ENCODE measurements around the gene GPD2.

Gene GPD2

GRCh38 chr2:156472686-156473085, 36.5 kb downstream of the GPD2 start:
- Histone ChIP-seq H4K20me1 (peaks cover 0 to 8% (median 0%) of the 10 kb centered on the region in 11 experiments; a peak in 3 of 22 replicates), H3K27ac (no peak overlapping the region), H3K4me2 (no peak overlapping the region), H3K4me3 (no peak overlapping the region), H3K4me1 (peaks cover 0 to 16% (median 0%) of the 10 kb centered on the region in 10 experiments; a peak in 6 of 20 replicates), H3K27me3 (no peaks in the 10 kb centered on the region), H3K9ac (no peak overlapping the region), H3K9me3 (replicated peaks in 1 of 11) (peaks cover 0 to 12% (median 4%) of the 10 kb centered on the region in 11 experiments; a peak in 5 of 22 replicates), H3K36me3 (peaks cover 4 to 26% (median 13%) of the 10 kb centered on the region in 11 experiments; a peak in 17 of 22 replicates)
- no peak for TF ChIP-seq Cebpa-rat (IDR thresholded peaks at IDR 0.05)

- peaks cover 0 to 5% (median 0%) of the 10 kb centered on the region in 11 experiments; a peak in 2 of 22 replicates for H4K20me1 ChIP-seq
- no peak overlapping the region for H3K27ac ChIP-seq
- no peak for TF ChIP-seq Cebpa-rat (IDR thresholded peaks at IDR 0.05)
- H3K4me3 ChIP-seq: no peak overlapping the region
- H3K4me1 ChIP-seq: peaks cover 0 to 16% (median 0%) of the 10 kb centered on the region in 10 experiments; a peak in 6 of 20 replicates
- H3K36me3 ChIP-seq: peaks cover 4 to 26% (median 14%) of the 10 kb centered on the region in 11 experiments; a peak in 18 of 22 replicates
- H3K27me3 ChIP-seq: no peaks in the 10 kb centered on the region
- peaks cover 0 to 12% (median 4%) of the 10 kb centered on the region in 11 experiments; a peak in 5 of 22 replicates for H3K9me3 ChIP-seq (replicated peaks in 1 of 11)
- H3K9ac ChIP-seq: no peak overlapping the region
- no peak overlapping the region for H3K4me2 ChIP-seq
Measured at GRCh38 chr2:156473445-156473844, 37.3 kb downstream of the GPD2 start.

GRCh38 chr2:156474401-156474800, 38.2 kb downstream of the GPD2 start:
- peaks cover 0 to 9% (median 0%) of the 10 kb centered on the region in 11 experiments; a peak in 5 of 22 replicates for H3K9me3 ChIP-seq (replicated peaks in 1 of 11)
- H3K4me3 ChIP-seq: no peak overlapping the region
- no peaks in the 10 kb centered on the region for H3K27me3 ChIP-seq
- H3K27ac ChIP-seq: no peak overlapping the region
- peaks cover 0 to 16% (median 0%) of the 10 kb centered on the region in 10 experiments; a peak in 6 of 20 replicates for H3K4me1 ChIP-seq
- no peak for TF ChIP-seq Cebpa-rat (IDR thresholded peaks at IDR 0.05)
- H3K9ac ChIP-seq: no peak overlapping the region
- H3K36me3 ChIP-seq: peaks cover 4 to 22% (median 15%) of the 10 kb centered on the region in 11 experiments; a peak in 18 of 22 replicates
- peaks cover 0 to 5% (median 0%) of the 10 kb centered on the region in 11 experiments; a peak in 2 of 22 replicates for H4K20me1 ChIP-seq
- no peak overlapping the region for H3K4me2 ChIP-seq

- Histone ChIP-seq H3K27me3 (no peaks in the 10 kb centered on the region), H3K9me3 (replicated peaks in 1 of 11) (0 out of 22 replicates have a peak, but pooled peaks cover 0 to 4% (median 0%) of the 10 kb centered on the region in 11 experiments), H4K20me1 (0 out of 22 replicates have a peak, but pooled peaks cover 0 to 5% (median 0%) of the 10 kb centered on the region in 11 experiments), H3K36me3 (peaks cover 13 to 35% (median 18%) of the 10 kb centered on the region in 11 experiments; a peak in 19 of 22 replicates), H3K9ac (no peak overlapping the region), H3K27ac (no peak overlapping the region), H3K4me2 (no peak overlapping the region), H3K4me1 (peaks cover 0 to 5% (median 0%) of the 10 kb centered on the region in 10 experiments; a peak in 5 of 20 replicates), H3K4me3 (no peak overlapping the region)
- no peak for TF ChIP-seq Cebpa-rat (IDR thresholded peaks at IDR 0.05)
Measured at GRCh38 chr2:156476021-156476849, 40.1 kb downstream of the GPD2 start.

- Histone ChIP-seq H3K9me3 (replicated peaks in 1 of 11) (0 out of 22 replicates have a peak, but pooled peaks cover 0 to 4% (median 0%) of the 10 kb centered on the region in 11 experiments), H3K4me2 (no peak overlapping the region), H3K4me3 (no peak overlapping the region), H4K20me1 (0 out of 22 replicates have a peak, but pooled peaks cover 0 to 2% (median 0%) of the 10 kb centered on the region in 11 experiments), H3K9ac (no peak overlapping the region), H3K27ac (no peak overlapping the region), H3K27me3 (no peaks in the 10 kb centered on the region), H3K36me3 (peaks cover 13 to 41% (median 18%) of the 10 kb centered on the region in 11 experiments; a peak in 19 of 22 replicates), H3K4me1 (no peaks in the 10 kb centered on the region)
- TF ChIP-seq Cebpa-rat (IDR thresholded peaks at IDR 0.05): no peak
Measured at GRCh38 chr2:156476850-156477206, 40.6 kb downstream of the GPD2 start.

- Histone ChIP-seq H3K9me3 (replicated peaks in 1 of 11) (no peaks in the 10 kb centered on the region), H3K27ac (no peak overlapping the region), H3K4me3 (no peak overlapping the region), H3K36me3 (peaks cover 13 to 55% (median 22%) of the 10 kb centered on the region in 11 experiments; a peak in 19 of 22 replicates), H4K20me1 (no peaks in the 10 kb centered on the region), H3K4me1 (no peaks in the 10 kb centered on the region), H3K27me3 (no peaks in the 10 kb centered on the region), H3K4me2 (no peak overlapping the region), H3K9ac (no peak overlapping the region)
- TF ChIP-seq Cebpa-rat (IDR thresholded peaks at IDR 0.05): no peak
Measured at GRCh38 chr2:156480376-156480775, 44.2 kb downstream of the GPD2 start.

GRCh38 chr2:156481312-156481711, 45.1 kb downstream of the GPD2 start:
- Histone ChIP-seq H3K9ac (no peak overlapping the region), H3K27ac (no peak overlapping the region), H4K20me1 (no peaks in the 10 kb centered on the region), H3K36me3 (peaks cover 13 to 54% (median 22%) of the 10 kb centered on the region in 11 experiments; a peak in 19 of 22 replicates), H3K4me2 (no peak overlapping the region), H3K9me3 (replicated peaks in 1 of 11) (no peaks in the 10 kb centered on the region), H3K27me3 (no peaks in the 10 kb centered on the region), H3K4me1 (no peaks in the 10 kb centered on the region), H3K4me3 (no peak overlapping the region)
- no peak for TF ChIP-seq Cebpa-rat (IDR thresholded peaks at IDR 0.05)

- H3K4me1 ChIP-seq: no peaks in the 10 kb centered on the region
- no peak overlapping the region for H3K27ac ChIP-seq
- no peaks in the 10 kb centered on the region for H3K27me3 ChIP-seq
- H3K4me3 ChIP-seq: no peak overlapping the region
- H3K9ac ChIP-seq: no peak overlapping the region
- H3K36me3 ChIP-seq: peaks cover 0 to 42% (median 11%) of the 10 kb centered on the region in 11 experiments; a peak in 10 of 22 replicates
- no peaks in the 10 kb centered on the region for H3K9me3 ChIP-seq (replicated peaks in 1 of 11)
- no peak for TF ChIP-seq Cebpa-rat (IDR thresholded peaks at IDR 0.05)
- no peaks in the 10 kb centered on the region; a peak in 1 of 22 replicates for H4K20me1 ChIP-seq
- H3K4me2 ChIP-seq: no peak overlapping the region
Measured at GRCh38 chr2:156483741-156484173, 47.6 kb downstream of the GPD2 start.

- Histone ChIP-seq H3K9me3 (replicated peaks in 1 of 11) (no peaks in the 10 kb centered on the region), H3K4me1 (no peaks in the 10 kb centered on the region), H3K4me2 (no peak overlapping the region), H3K27me3 (no peaks in the 10 kb centered on the region), H4K20me1 (peaks cover 0 to 4% (median 0%) of the 10 kb centered on the region in 11 experiments; a peak in 2 of 22 replicates), H3K27ac (no peak overlapping the region), H3K36me3 (peaks cover 0 to 22% (median 4%) of the 10 kb centered on the region in 11 experiments; a peak in 5 of 22 replicates), H3K4me3 (no peak overlapping the region), H3K9ac (no peak overlapping the region)
- no peak for TF ChIP-seq Cebpa-rat (IDR thresholded peaks at IDR 0.05)
Measured at GRCh38 chr2:156486147-156486546, 50.0 kb downstream of the GPD2 start.
